Panc1 (cell line): ENCODE results near the gene DPYD.

Experiments used
- POLR2AphosphoS5 ChIP-seq: IDR thresholded peaks from 2 replicates; pipeline ENCODE4 v1.6.1; 2012; ENCODE audit warnings: mild to moderate bottlenecking, low read depth, low read length, moderate library complexity
- SIN3A ChIP-seq: IDR thresholded peaks from 2 replicates; pipeline ENCODE4 v1.6.1; 2012; ENCODE audit warnings: low read depth, mild to moderate bottlenecking, low read length, moderate library complexity, borderline replicate concordance; ENCODE audit not compliant: insufficient read depth
- TCF7L2 ChIP-seq: IDR thresholded peaks from 2 replicates; pipeline ENCODE4 v1.6.1; 2011; ENCODE audit warnings: mild to moderate bottlenecking, low read depth, low read length, inconsistent platforms
- TF ChIP-seq, protein P1 (sequence below): fragments of 450-650 bp; IDR thresholded peaks from 2 replicates; pipeline ENCODE4 v1.5.1; 2017; ENCODE audit warnings: mild to moderate bottlenecking
- TF ChIP-seq, protein P2 (sequence below), 2 experiments: IDR thresholded peaks; 2 replicates each; pipeline ENCODE4 v1.6.1; 2011 to 2012; ENCODE audit warnings: low read depth in 2 of 2, control low read depth in 1 of 2, low read length in 1 of 2, mild to moderate bottlenecking in 1 of 2, moderate library complexity in 1 of 2; ENCODE audit not compliant: insufficient read depth in 1 of 2

DNA sequence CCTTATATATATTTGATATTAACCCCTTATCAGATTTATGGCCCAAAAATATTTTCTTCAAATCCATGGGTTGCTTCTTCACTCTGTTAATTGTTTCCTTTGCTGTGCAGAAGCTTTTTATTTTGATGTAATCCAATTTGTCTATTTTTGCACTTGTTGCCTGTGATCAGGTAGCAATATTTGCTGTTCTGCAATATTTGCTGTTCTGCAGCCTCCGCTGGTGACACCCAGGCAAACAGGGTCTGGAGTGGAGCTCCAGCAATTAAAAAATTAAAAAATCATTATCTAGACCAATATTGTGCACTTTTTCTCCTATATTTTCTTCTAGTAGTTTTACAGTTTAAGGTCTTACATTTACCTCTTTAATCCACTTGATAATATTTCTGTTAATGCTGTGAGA lies 564.5 kb downstream of the DPYD start:
- TF ChIP-seq, protein P1, sequence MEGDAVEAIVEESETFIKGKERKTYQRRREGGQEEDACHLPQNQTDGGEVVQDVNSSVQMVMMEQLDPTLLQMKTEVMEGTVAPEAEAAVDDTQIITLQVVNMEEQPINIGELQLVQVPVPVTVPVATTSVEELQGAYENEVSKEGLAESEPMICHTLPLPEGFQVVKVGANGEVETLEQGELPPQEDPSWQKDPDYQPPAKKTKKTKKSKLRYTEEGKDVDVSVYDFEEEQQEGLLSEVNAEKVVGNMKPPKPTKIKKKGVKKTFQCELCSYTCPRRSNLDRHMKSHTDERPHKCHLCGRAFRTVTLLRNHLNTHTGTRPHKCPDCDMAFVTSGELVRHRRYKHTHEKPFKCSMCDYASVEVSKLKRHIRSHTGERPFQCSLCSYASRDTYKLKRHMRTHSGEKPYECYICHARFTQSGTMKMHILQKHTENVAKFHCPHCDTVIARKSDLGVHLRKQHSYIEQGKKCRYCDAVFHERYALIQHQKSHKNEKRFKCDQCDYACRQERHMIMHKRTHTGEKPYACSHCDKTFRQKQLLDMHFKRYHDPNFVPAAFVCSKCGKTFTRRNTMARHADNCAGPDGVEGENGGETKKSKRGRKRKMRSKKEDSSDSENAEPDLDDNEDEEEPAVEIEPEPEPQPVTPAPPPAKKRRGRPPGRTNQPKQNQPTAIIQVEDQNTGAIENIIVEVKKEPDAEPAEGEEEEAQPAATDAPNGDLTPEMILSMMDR: no peak
- TF ChIP-seq POLR2AphosphoS5 (no peak), SIN3A (no peak), TCF7L2 (no peak)
- TF ChIP-seq, protein P2, sequence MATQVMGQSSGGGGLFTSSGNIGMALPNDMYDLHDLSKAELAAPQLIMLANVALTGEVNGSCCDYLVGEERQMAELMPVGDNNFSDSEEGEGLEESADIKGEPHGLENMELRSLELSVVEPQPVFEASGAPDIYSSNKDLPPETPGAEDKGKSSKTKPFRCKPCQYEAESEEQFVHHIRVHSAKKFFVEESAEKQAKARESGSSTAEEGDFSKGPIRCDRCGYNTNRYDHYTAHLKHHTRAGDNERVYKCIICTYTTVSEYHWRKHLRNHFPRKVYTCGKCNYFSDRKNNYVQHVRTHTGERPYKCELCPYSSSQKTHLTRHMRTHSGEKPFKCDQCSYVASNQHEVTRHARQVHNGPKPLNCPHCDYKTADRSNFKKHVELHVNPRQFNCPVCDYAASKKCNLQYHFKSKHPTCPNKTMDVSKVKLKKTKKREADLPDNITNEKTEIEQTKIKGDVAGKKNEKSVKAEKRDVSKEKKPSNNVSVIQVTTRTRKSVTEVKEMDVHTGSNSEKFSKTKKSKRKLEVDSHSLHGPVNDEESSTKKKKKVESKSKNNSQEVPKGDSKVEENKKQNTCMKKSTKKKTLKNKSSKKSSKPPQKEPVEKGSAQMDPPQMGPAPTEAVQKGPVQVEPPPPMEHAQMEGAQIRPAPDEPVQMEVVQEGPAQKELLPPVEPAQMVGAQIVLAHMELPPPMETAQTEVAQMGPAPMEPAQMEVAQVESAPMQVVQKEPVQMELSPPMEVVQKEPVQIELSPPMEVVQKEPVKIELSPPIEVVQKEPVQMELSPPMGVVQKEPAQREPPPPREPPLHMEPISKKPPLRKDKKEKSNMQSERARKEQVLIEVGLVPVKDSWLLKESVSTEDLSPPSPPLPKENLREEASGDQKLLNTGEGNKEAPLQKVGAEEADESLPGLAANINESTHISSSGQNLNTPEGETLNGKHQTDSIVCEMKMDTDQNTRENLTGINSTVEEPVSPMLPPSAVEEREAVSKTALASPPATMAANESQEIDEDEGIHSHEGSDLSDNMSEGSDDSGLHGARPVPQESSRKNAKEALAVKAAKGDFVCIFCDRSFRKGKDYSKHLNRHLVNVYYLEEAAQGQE (IDR thresholded peaks at IDR 0.05; ENCODE audit: insufficient read depth in 1 of 2, low read depth in 2 of 2, low read length in 1 of 2): no peak
